ENCODE data around the gene HERC2. TPM values are rescaled to one million over a fixed set of nuclear protein-coding genes. Genes with fewer than 3 reads are reported as not detected.

Gene HERC2
- polyA plus RNA-seq, 1 of the 3 experiments (the other 2 are of a cell fraction) = 22.3 TPM

GRCh38 chr15:28118531-28118930 lies 203.4 kb downstream of the HERC2 start:
- no peak for TF ChIP-seq MAX (IDR thresholded peaks at IDR 0.05; ENCODE audit: low read depth)
- TF ChIP-seq TCF12 (IDR thresholded peaks at IDR 0.05) = no peak
- no peak for TF ChIP-seq TEAD4 (IDR thresholded peaks at IDR 0.05; ENCODE audit: borderline replicate concordance, insufficient read depth)
- no peak for TF ChIP-seq RCOR1 (IDR thresholded peaks at IDR 0.05; ENCODE audit: low read length)
- no peak for TF ChIP-seq RFX5 (IDR thresholded peaks at IDR 0.05; ENCODE audit: low read length)
- TF ChIP-seq USF1 (IDR thresholded peaks at IDR 0.05; ENCODE audit: borderline replicate concordance, low read depth) = no peak
- no peak for TF ChIP-seq PBX3 (IDR thresholded peaks at IDR 0.05)
- no peak for TF ChIP-seq EZH2phosphoT487 (IDR thresholded peaks at IDR 0.05; ENCODE audit: borderline replicate concordance, low read depth)
- TF ChIP-seq GABPA (IDR thresholded peaks at IDR 0.05; ENCODE audit: low read depth) = no peak
- no peak for TF ChIP-seq MEF2A (IDR thresholded peaks at IDR 0.05; ENCODE audit: borderline replicate concordance, low read depth)
- no peak for TF ChIP-seq USF2 (IDR thresholded peaks at IDR 0.05; ENCODE audit: borderline replicate concordance, low read depth, low read length)
- TF ChIP-seq FOXM1 (IDR thresholded peaks at IDR 0.05; ENCODE audit: low read depth) = no peak
- TF ChIP-seq ZBTB33 (IDR thresholded peaks at IDR 0.05; ENCODE audit: borderline replicate concordance, low read depth) = no peak
- TF ChIP-seq FOXJ3 (CRISPR knock-in tag; IDR thresholded peaks at IDR 0.05) = no peak
- TF ChIP-seq MXI1 (IDR thresholded peaks at IDR 0.05; ENCODE audit: low read depth, low read length) = no peak
- TF ChIP-seq IRF3 (IDR thresholded peaks at IDR 0.05; ENCODE audit: low read depth, low read length) = no peak
- no peak for TF ChIP-seq FOSL2 (IDR thresholded peaks at IDR 0.05; ENCODE audit: borderline replicate concordance, low read depth)
- ChIA-PET CTCF (interaction anchor here (1.0 to 1.9 kb wide), 2 partner anchors 12 to 1227 kb away, joined by 3 to 4 read pairs; no protein-coding TSS in a partner anchor), POLR2A (no interaction called here)
- H3K4me1 ChIP-seq (ENCODE audit: control insufficient read depth in 1 of 2, insufficient read depth in 2 of 2, low read depth in 1 of 2, low read length in 1 of 2) = no peaks in the 10 kb centered on the region; a peak in 1 of 4 replicates
- no peak for DNase-seq
- H3F3A ChIP-seq (replicated peaks; ENCODE audit: insufficient read depth) = no peaks in the 10 kb centered on the region
- peaks cover 21 to 53% of the 10 kb centered on the region in 2 experiments for H3K36me3 ChIP-seq (replicated peaks in 1 of 2; ENCODE audit: control insufficient read depth in 1 of 2, insufficient read depth in 2 of 2, low read length in 1 of 2)
- H3K4me2 ChIP-seq = no peak overlapping the region
- no peak overlapping the region for H3K9ac ChIP-seq
- H3K4me3 ChIP-seq (ENCODE audit: low read depth in 2 of 2, low read length in 1 of 2) = no peak overlapping the region
- H2AFZ ChIP-seq (ENCODE audit: low read depth) = no peak overlapping the region
- no peaks in the 10 kb centered on the region for H4K20me1 ChIP-seq (ENCODE audit: insufficient read depth)
- H3K9me3 ChIP-seq = no peaks in the 10 kb centered on the region
- H3K9me2 ChIP-seq = no peaks in the 10 kb centered on the region
- 92% methylated on average over 10 of the region's 10 CpGs for WGBS (ENCODE audit: low lambda C conversion rate)
- no peaks in the 10 kb centered on the region for H3K27me3 ChIP-seq (ENCODE audit: insufficient read depth)
- no peak overlapping the region for H3K27ac ChIP-seq (ENCODE audit: low read depth in 2 of 2, low read length in 1 of 2)
- no peaks in the 10 kb centered on the region for H3K79me2 ChIP-seq (ENCODE audit: insufficient read depth)

All from SK-N-SH (cell line).